ENCODE results near the gene PTPN7. TPM values are rescaled to one million over a fixed set of nuclear protein-coding genes. Genes with fewer than 3 reads are reported as not detected.
A peak's percentile ranks its signal among the peaks of the same experiment; 100 is the strongest.
"Not testable (repeated sequence)": the region's sequence is repeated elsewhere in the genome, so short reads cannot be mapped to it uniquely, and the experiment has no call there.

PTPN7 gene
- total RNA-seq, 1 donor from 2014 or later: not detected

- TF ChIP-seq CTCF (IDR thresholded peaks at IDR 0.05): no peak
- no peaks in the 10 kb centered on the region for H3K9me3 Mint-ChIP-seq (ENCODE audit: unreplicated experiment)
- H3K4me3 Mint-ChIP-seq (ENCODE audit: unreplicated experiment): no peak overlapping the region
- no peak for DNase-seq (ENCODE audit: extremely low spot score, unreplicated experiment)
- H3K36me3 Mint-ChIP-seq (ENCODE audit: unreplicated experiment): no peaks in the 10 kb centered on the region
- peaks cover 7% of the 10 kb centered on the region for H3K27me3 Mint-ChIP-seq (ENCODE audit: unreplicated experiment)
- H3K27ac Mint-ChIP-seq (ENCODE audit: unreplicated experiment): no peak overlapping the region
- peaks cover 9% of the 10 kb centered on the region for H3K4me1 Mint-ChIP-seq (ENCODE audit: unreplicated experiment)
These were observed 42.5 kb downstream of the PTPN7 start for GRCh38 chr1:202117898-202118371.

- H3K4me1 Mint-ChIP-seq (ENCODE audit: unreplicated experiment): peaks cover 11% of the 10 kb centered on the region
- H3K27me3 Mint-ChIP-seq (ENCODE audit: unreplicated experiment): peaks cover 2% of the 10 kb centered on the region
- no peak overlapping the region for H3K27ac Mint-ChIP-seq (ENCODE audit: unreplicated experiment)
- DNase-seq (ENCODE audit: extremely low spot score, unreplicated experiment): no peak
- no peak overlapping the region for H3K4me3 Mint-ChIP-seq (ENCODE audit: unreplicated experiment)
- no peaks in the 10 kb centered on the region for H3K36me3 Mint-ChIP-seq (ENCODE audit: unreplicated experiment)
- no peak for TF ChIP-seq CTCF (IDR thresholded peaks at IDR 0.05)
- H3K9me3 Mint-ChIP-seq (ENCODE audit: unreplicated experiment): no peaks in the 10 kb centered on the region
These were observed 44.1 kb downstream of the PTPN7 start for GRCh38 chr1:202116287-202116686.

GRCh38 chr1:202113690-202114300 lies 46.6 kb downstream of the PTPN7 start:
- peak overlapping the region; percentile 15 for H3K27ac Mint-ChIP-seq (ENCODE audit: unreplicated experiment)
- DNase-seq (ENCODE audit: extremely low spot score, unreplicated experiment): no peak
- peaks cover 11% of the 10 kb centered on the region for H3K4me1 Mint-ChIP-seq (ENCODE audit: unreplicated experiment)
- TF ChIP-seq CTCF (IDR thresholded peaks at IDR 0.05): no peak
- no peaks in the 10 kb centered on the region for H3K36me3 Mint-ChIP-seq (ENCODE audit: unreplicated experiment)
- H3K4me3 Mint-ChIP-seq (ENCODE audit: unreplicated experiment): no peak overlapping the region
- H3K9me3 Mint-ChIP-seq (ENCODE audit: unreplicated experiment): no peaks in the 10 kb centered on the region
- H3K27me3 Mint-ChIP-seq (ENCODE audit: unreplicated experiment): no peaks in the 10 kb centered on the region

- H3K36me3 Mint-ChIP-seq (ENCODE audit: unreplicated experiment): no peaks in the 10 kb centered on the region
- TF ChIP-seq CTCF (IDR thresholded peaks at IDR 0.05): no peak
- no peak for DNase-seq (ENCODE audit: extremely low spot score, unreplicated experiment)
- H3K27me3 Mint-ChIP-seq (ENCODE audit: unreplicated experiment): no peaks in the 10 kb centered on the region
- peaks cover 13% of the 10 kb centered on the region for H3K4me1 Mint-ChIP-seq (ENCODE audit: unreplicated experiment)
- H3K4me3 Mint-ChIP-seq (ENCODE audit: unreplicated experiment): no peak overlapping the region
- no peaks in the 10 kb centered on the region for H3K9me3 Mint-ChIP-seq (ENCODE audit: unreplicated experiment)
- H3K27ac Mint-ChIP-seq (ENCODE audit: unreplicated experiment): peak overlapping the region; percentile 15
These were observed 47.3 kb downstream of the PTPN7 start for GRCh38 chr1:202112859-202113689.

- not testable (repeated sequence) for H3K27ac Mint-ChIP-seq (ENCODE audit: unreplicated experiment); DNase-seq (ENCODE audit: extremely low spot score, unreplicated experiment); H3K4me3 Mint-ChIP-seq (ENCODE audit: unreplicated experiment)
These were observed 48.8 kb downstream of the PTPN7 start for GRCh38 chr1:202111589-202111988.

More at GRCh38 chr1:202111589-202111988, 48.8 kb downstream of the PTPN7 start:
- H3K27me3 Mint-ChIP-seq (ENCODE audit: unreplicated experiment); H3K36me3 Mint-ChIP-seq (ENCODE audit: unreplicated experiment); H3K9me3 Mint-ChIP-seq (ENCODE audit: unreplicated experiment): not testable (repeated sequence)
- H3K4me1 Mint-ChIP-seq (ENCODE audit: unreplicated experiment): peaks cover 26% of the 10 kb centered on the region
